ENCODE measurements around the gene SPINK2. TPM values are rescaled to one million over a fixed set of nuclear protein-coding genes. Genes with fewer than 3 reads are reported as not detected.

The SPINK2 gene
- polyA plus RNA-seq, 1 donor (not counting 4 experiments of a cell fraction or from before 2014, with no cell fraction given): 0.10 TPM

DNA sequence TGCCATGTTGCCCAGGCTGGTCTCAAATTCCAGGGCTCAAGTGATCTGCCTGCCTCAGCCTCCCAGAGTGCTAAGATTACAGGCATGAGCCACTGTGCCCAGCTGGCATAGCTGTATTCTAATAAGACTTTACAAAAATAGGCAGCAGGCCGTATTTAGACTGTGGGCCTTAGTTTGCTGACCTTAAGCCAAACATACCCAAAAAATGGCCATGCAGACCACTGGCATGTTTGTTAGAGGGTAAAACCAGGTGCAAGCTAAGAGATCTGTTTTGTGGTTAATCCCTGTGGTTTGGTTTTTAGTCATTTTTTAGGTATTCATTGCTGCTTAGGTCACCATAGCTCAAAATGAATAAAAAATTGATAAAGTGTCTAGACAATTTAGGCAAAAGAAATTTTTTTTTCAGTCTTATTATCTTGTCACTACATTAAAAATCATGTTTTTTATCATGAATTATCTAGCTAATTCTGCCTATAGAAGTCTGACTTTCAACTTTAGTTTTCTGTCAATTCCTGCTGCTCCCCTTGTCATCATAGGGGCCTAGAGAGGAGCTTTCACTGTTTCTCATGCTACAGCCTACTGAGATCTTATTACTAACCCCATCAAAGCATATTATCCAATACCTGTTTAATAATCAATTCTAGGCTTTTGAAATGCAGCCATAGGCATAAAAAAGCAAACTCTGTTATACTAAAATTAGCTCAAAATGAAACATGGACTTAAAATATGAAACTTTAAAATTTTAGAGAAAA lies 7.5 kb upstream of the SPINK2 start:
- Histone ChIP-seq H3K4me2 (ENCODE audit: control insufficient read depth, extremely low read depth, insufficient read depth, low read depth, low read length) (no peak overlapping the region), H2AFZ (ENCODE audit: control insufficient read depth, low read length) (no peak overlapping the region), H3K79me2 (ENCODE audit: control insufficient read depth, insufficient read depth, low read length) (no peaks in the 10 kb centered on the region), H4K20me1 (ENCODE audit: control insufficient read depth, extremely low read depth, insufficient read depth, low read length) (no peaks in the 10 kb centered on the region), H3K9me3 (ENCODE audit: control insufficient read depth, low read depth, low read length) (peaks cover 2% of the 10 kb centered on the region), H3K36me3 (ENCODE audit: control insufficient read depth in 2 of 2, extremely low read depth in 1 of 2, insufficient read depth in 2 of 2, low read length in 2 of 2) (no peaks in the 10 kb centered on the region), H3K4me1 (ENCODE audit: control insufficient read depth, extremely low read depth, insufficient read depth, low read length) (no peaks in the 10 kb centered on the region), H3K9ac (ENCODE audit: control insufficient read depth, extremely low read depth, insufficient read depth, low read length) (no peak overlapping the region), H3K4me3 (ENCODE audit: control insufficient read depth in 2 of 3, extremely low read depth in 1 of 3, insufficient read depth in 2 of 3, low read depth in 1 of 3, low read length in 3 of 3) (no peak overlapping the region), H3K27me3 (ENCODE audit: control insufficient read depth, extremely low read depth, insufficient read depth, low read length) (peaks cover 5% of the 10 kb centered on the region), H3K9me1 (ENCODE audit: control insufficient read depth, extremely low read depth, insufficient read depth, low read length) (no peaks in the 10 kb centered on the region), H3K27ac (ENCODE audit: control insufficient read depth, insufficient read depth, low read length) (no peak overlapping the region)
- no peak for FAIRE-seq
- dilution Hi-C loops (cut with MboI; ENCODE audit: extremely low pct_ligation_motif_present, low sequenced_read_pairs): no loop called here
- no peak for DNase-seq (ENCODE audit: low read depth, low spot score)
- TF ChIP-seq CTCF (optimal IDR thresholded peaks at IDR 0.05 in 1 of 3, IDR thresholded peaks at IDR 0.05 in 1 of 3, conservative IDR thresholded peaks at IDR 0.05 in 1 of 3; ENCODE audit: extremely low read depth in 1 of 3, insufficient read depth in 2 of 3, low read length in 3 of 3) (no peak), EZH2 (IDR thresholded peaks at IDR 0.05; ENCODE audit: low read length) (no peak)

- no peak for FAIRE-seq
Observed at GRCh38 chr4:56823933-56824600, 2.6 kb upstream of the SPINK2 start.

More at GRCh38 chr4:56823933-56824600, 2.6 kb upstream of the SPINK2 start:
- no peak for DNase-seq (ENCODE audit: low read depth, low spot score)
- Histone ChIP-seq H3K4me1 (ENCODE audit: control insufficient read depth, extremely low read depth, insufficient read depth, low read length) (peaks cover 4% of the 10 kb centered on the region), H3K36me3 (ENCODE audit: control insufficient read depth in 2 of 2, extremely low read depth in 1 of 2, insufficient read depth in 2 of 2, low read length in 2 of 2) (no peaks in the 10 kb centered on the region), H3K4me3 (ENCODE audit: control insufficient read depth in 2 of 3, extremely low read depth in 1 of 3, insufficient read depth in 2 of 3, low read depth in 1 of 3, low read length in 3 of 3) (no peak overlapping the region), H4K20me1 (ENCODE audit: control insufficient read depth, extremely low read depth, insufficient read depth, low read length) (no peaks in the 10 kb centered on the region), H3K79me2 (ENCODE audit: control insufficient read depth, insufficient read depth, low read length) (no peaks in the 10 kb centered on the region), H3K4me2 (ENCODE audit: control insufficient read depth, extremely low read depth, insufficient read depth, low read depth, low read length) (no peak overlapping the region), H3K27me3 (ENCODE audit: control insufficient read depth, extremely low read depth, insufficient read depth, low read length) (peaks cover 27% of the 10 kb centered on the region), H3K9me1 (ENCODE audit: control insufficient read depth, extremely low read depth, insufficient read depth, low read length) (no peaks in the 10 kb centered on the region), H2AFZ (ENCODE audit: control insufficient read depth, low read length) (no peak overlapping the region), H3K9me3 (ENCODE audit: control insufficient read depth, low read depth, low read length) (peaks cover 2% of the 10 kb centered on the region), H3K27ac (ENCODE audit: control insufficient read depth, insufficient read depth, low read length) (no peak overlapping the region), H3K9ac (ENCODE audit: control insufficient read depth, extremely low read depth, insufficient read depth, low read length) (no peak overlapping the region)
- no peak for TF ChIP-seq EZH2 (IDR thresholded peaks at IDR 0.05; ENCODE audit: low read length)
- no peak for TF ChIP-seq CTCF (optimal IDR thresholded peaks at IDR 0.05 in 1 of 3, IDR thresholded peaks at IDR 0.05 in 1 of 3, conservative IDR thresholded peaks at IDR 0.05 in 1 of 3; ENCODE audit: extremely low read depth in 1 of 3, insufficient read depth in 2 of 3, low read length in 3 of 3)
- dilution Hi-C loops (cut with MboI; ENCODE audit: extremely low pct_ligation_motif_present, low sequenced_read_pairs): no loop called here
